Body of pancreas (tissue), 4 donors: ENCODE results near the gene RAPGEF4. TPM values are rescaled to one million over a fixed set of nuclear protein-coding genes. Genes with fewer than 3 reads are reported as not detected.

Experiments used
- ATAC-seq: fragments of 150-250 bp; one replicate; pipeline ENCODE4 v1.9.1; 2016
- DNase-seq, 4 donors: peaks; one replicate each; pipeline ENCODE4 v3.0.0-alpha.2; 2019
- H3K27ac ChIP-seq, 4 donors: fragments of 200-600 bp; sonication (generic); 1 replicate in 3 of 4; 2 replicates in 1 of 4; pipeline versions ENCODE4 v1.5.1 to v1.6.1; 2016 to 2019; ENCODE audit warnings: mild to moderate bottlenecking in 1 of 4, mixed read lengths in 1 of 4, moderate library complexity in 1 of 4
- H3K27me3 ChIP-seq, 2 donors: fragments of 200-600 bp; sonication (generic); one replicate each; pipeline ENCODE4 v1.6.0; 2016; ENCODE audit warnings: mild to moderate bottlenecking in 1 of 2
- H3K36me3 ChIP-seq, 2 donors: fragments of 200-600 bp; sonication (generic); replicated peaks in 1 of 2; 2 replicates each; pipeline ENCODE4 v1.5.1; 2016; ENCODE audit warnings: low read depth in 2 of 2; ENCODE audit not compliant: insufficient read depth in 1 of 2
- H3K4me1 ChIP-seq: fragments of 200-600 bp; sonication (generic); one replicate; pipeline ENCODE4 v1.6.0; 2016
- H3K4me3 ChIP-seq, 2 donors: fragments of 200-600 bp; sonication (generic); 1 replicate in 1 of 2; 2 replicates in 1 of 2; pipeline ENCODE4 v1.5.1; 2016 to 2019
- H3K9me3 ChIP-seq, 3 donors: fragments of 200-600 bp; sonication (generic); 1 replicate in 2 of 3; 2 replicates in 1 of 3; pipeline ENCODE4 v1.5.1; 2016
- POLR2A ChIP-seq, 3 donors: fragments of 450-650 bp; IDR thresholded peaks; one replicate each; pipeline ENCODE4 v1.6.1; 2016; ENCODE audit warnings: antibody characterized with exemption in 3 of 3, mild to moderate bottlenecking in 2 of 3
- WGBS, 2 donors: methylation state at CpG; one replicate each; pipeline ENCODE4 v1.1.5; 2017; 5-methylcytosine and 5-hydroxymethylcytosine counted together
- intact Hi-C: fragments of 100-400 bp; cut with DNase I; formaldehyde crosslinking; loops from one replicate; pipeline ENCODE4 v1.15.1; 2023
- total RNA-seq, 2 donors: library from RNA; depleted of rRNA; stranded (reverse); fragments of >200 nt; gene quantifications; one replicate each; pipeline ENCODE4 v1.1.0, GENCODE V29; 2016
- TF ChIP-seq, protein P1 (sequence below), 7 experiments: fragments of 450-650 bp in 4 of 7; fragments of 200-600 bp in 3 of 7; sonication (generic) in 3 of 7; IDR thresholded peaks; one replicate each; pipeline ENCODE4 v1.5.1; 2016 to 2019; ENCODE audit warnings: antibody characterized with exemption in 7 of 7

Gene RAPGEF4
- total RNA-seq, 2 donors from 2014 or later: 4.7 to 22.4 TPM

DNA sequence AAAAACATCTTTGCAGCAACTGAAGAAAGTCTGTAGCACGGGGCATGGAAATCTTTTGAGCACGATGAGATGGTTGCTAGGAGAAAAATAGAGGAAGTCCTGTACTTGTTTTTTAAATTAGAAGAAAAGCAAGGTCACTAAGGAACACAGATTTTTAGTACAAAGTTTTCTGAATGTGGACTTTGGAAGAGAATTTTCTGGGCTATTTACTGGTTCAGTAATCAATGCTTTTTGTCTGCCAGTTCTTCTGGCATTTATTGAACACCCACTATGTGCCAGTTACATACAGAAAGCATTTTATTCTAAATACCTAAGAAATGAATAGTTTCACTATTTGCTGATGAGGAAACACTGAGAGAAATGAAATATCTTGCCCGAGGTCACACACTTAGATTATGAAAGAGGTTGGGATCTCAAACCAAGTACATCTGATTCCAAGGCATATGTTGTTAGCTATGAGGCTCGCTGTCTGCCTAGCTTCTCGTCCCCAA lies 324.4 kb downstream of the RAPGEF4 start:
- H3K27me3 ChIP-seq: no peaks in the 10 kb centered on the region
- no peak overlapping the region for H3K4me3 ChIP-seq
- no peak for TF ChIP-seq POLR2A (IDR thresholded peaks at IDR 0.05)
- TF ChIP-seq, protein P1, sequence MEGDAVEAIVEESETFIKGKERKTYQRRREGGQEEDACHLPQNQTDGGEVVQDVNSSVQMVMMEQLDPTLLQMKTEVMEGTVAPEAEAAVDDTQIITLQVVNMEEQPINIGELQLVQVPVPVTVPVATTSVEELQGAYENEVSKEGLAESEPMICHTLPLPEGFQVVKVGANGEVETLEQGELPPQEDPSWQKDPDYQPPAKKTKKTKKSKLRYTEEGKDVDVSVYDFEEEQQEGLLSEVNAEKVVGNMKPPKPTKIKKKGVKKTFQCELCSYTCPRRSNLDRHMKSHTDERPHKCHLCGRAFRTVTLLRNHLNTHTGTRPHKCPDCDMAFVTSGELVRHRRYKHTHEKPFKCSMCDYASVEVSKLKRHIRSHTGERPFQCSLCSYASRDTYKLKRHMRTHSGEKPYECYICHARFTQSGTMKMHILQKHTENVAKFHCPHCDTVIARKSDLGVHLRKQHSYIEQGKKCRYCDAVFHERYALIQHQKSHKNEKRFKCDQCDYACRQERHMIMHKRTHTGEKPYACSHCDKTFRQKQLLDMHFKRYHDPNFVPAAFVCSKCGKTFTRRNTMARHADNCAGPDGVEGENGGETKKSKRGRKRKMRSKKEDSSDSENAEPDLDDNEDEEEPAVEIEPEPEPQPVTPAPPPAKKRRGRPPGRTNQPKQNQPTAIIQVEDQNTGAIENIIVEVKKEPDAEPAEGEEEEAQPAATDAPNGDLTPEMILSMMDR (IDR thresholded peaks at IDR 0.05): no peak
- ATAC-seq (peak; percentile 50), DNase-seq (peak in 1 of 4 donors; percentile 13)
- no peaks in the 10 kb centered on the region for H3K4me1 ChIP-seq
- 40 to 48% methylated on average over 5 of the region's 5 CpGs for WGBS, 2 donors
- intact Hi-C loops: no loop called here
- H3K36me3 ChIP-seq: no peaks in the 10 kb centered on the region
- no peaks in the 10 kb centered on the region for H3K9me3 ChIP-seq
- peak overlapping the region in 1 of 4 donors; percentile 48 for H3K27ac ChIP-seq

DNA sequence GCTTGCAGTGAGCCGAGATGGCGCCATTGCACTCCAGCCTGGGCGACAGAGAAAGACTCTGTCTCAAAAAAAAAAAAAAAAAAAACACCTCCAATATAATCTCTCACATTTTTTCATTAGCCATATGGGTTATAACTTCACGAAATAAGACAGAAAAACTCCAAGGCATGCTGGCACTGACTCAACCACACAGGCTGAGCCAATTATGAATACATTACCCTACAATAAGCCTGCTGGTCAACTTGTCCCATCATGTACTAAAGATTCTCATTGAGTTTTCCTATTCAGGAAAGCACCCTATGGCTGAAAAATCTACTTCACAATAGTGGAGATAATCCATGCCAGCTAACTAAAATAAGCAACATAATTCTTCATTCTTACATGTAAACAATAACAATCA lies 327.2 kb downstream of the RAPGEF4 start:
- no peak for DNase-seq
- WGBS, 2 donors: 85 to 98% methylated on average over 4 of the region's 4 CpGs
- Histone ChIP-seq H3K4me3 (no peak overlapping the region), H3K4me1 (no peaks in the 10 kb centered on the region), H3K27me3 (no peaks in the 10 kb centered on the region), H3K36me3 (no peaks in the 10 kb centered on the region), H3K27ac (no peak overlapping the region), H3K9me3 (no peaks in the 10 kb centered on the region)
- no peak for ATAC-seq
- no peak for TF ChIP-seq POLR2A (IDR thresholded peaks at IDR 0.05)
- TF ChIP-seq, protein P1 (IDR thresholded peaks at IDR 0.05): no peak
- intact Hi-C loops: no loop called here

DNA sequence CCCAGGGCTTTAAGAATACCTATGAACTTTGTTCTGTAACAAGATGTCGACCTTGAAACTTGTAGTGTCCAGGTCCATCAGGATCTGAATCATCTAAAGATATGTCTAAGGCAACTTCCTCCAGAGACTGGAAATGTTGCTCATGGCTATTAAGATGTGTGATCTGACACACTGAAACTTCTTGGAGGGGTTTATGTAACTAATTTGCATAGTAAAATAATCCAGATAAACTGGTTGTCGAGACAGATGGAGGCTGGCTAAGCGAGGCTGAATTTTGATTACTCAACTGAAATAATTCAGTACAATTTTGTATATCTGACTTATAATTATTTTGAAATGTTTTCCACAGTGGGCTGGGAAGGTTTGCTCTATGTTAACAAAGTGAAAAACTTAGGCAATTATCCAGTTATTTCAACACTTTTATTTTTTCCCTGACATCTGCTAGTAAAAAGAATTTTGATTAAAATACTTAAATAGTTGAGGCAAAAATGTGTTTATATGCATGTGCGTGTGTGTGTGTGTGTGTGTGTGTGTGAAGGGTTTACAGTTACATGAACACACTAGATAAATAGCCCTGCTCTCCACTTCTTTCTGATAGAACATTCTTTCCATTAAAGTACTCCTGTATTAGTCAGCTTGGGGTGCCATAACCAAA lies 328.6 kb downstream of the RAPGEF4 start:
- TF ChIP-seq, protein P1 (IDR thresholded peaks at IDR 0.05): no peak
- no peak for TF ChIP-seq POLR2A (IDR thresholded peaks at IDR 0.05)
- no peaks in the 10 kb centered on the region for H3K36me3 ChIP-seq
- no peak overlapping the region for H3K4me3 ChIP-seq
- H3K27ac ChIP-seq: no peak overlapping the region
- H3K4me1 ChIP-seq: no peaks in the 10 kb centered on the region
- H3K27me3 ChIP-seq: no peaks in the 10 kb centered on the region
- ATAC-seq (peak; percentile 9), DNase-seq (no peak)
- intact Hi-C loops: no loop called here
- 74 to 78% methylated on average over 4 of the region's 4 CpGs for WGBS, 2 donors
- H3K9me3 ChIP-seq: no peaks in the 10 kb centered on the region

DNA sequence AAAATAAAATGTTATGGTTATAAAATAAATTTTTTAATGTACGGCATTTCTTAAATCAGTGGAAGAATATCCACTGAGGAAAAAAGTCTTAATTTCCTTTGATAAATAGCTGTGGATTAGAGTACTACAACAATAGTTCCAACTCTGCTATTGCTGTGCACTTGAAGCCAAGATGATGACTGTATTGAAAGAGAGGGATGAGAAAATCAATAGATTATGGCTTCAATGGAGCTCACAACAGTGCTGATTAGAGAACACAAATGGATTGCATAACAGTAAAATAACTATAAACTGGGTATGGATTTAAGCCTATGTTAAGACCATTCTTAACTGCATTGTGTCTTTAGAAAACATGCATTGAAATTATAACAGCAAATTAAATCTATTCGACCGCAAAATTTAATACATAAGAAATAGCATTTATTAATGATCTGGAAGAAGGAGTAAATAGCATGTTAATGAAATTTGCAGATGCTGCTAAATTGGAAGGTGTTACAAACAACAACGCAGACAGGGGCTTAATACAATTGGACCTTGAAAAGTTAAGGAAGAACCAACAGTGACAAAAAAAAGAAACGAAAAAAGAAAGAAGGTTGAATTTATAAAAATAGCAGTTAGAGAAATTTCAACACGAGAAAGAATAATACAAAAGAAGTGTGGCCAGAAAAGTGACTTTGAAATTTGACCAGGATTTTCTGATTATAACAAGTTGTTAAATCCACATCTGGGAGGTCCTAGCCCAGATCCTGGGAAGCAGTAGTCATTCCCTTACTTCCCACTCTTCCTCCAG lies 331.4 kb downstream of the RAPGEF4 start:
- ATAC-seq (no peak), DNase-seq (no peak)
- Histone ChIP-seq H3K27ac (no peak overlapping the region), H3K4me1 (no peaks in the 10 kb centered on the region), H3K27me3 (no peaks in the 10 kb centered on the region), H3K9me3 (no peaks in the 10 kb centered on the region), H3K4me3 (no peak overlapping the region), H3K36me3 (no peaks in the 10 kb centered on the region)
- no peak for TF ChIP-seq POLR2A (IDR thresholded peaks at IDR 0.05)
- TF ChIP-seq, protein P1 (IDR thresholded peaks at IDR 0.05): no peak
- WGBS, 2 donors: 79 to 81% methylated on average over 6 of the region's 6 CpGs
- intact Hi-C loops: no loop called here
